Measurements from ENCODE around the gene LHFPL6.

The LHFPL6 gene

DNA sequence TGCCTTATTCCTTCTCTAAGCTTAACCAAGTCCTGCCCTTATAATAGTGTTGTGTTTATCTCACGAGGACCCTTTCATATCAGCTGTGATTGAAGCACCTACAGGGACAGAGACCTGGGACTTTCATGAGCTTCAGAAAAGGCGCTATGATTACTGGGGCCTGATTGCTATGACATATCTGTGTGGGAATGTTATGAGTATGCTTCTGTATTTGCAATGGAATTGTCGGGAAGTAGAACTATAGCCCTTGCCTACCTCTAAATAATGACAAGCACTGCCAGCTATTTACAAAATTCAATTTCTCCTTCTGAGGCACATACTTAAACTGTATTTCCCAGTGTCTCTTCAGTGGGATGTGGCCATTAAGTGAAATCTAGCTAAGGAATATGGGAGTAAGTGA, 191.5 kb downstream of the LHFPL6 start:
- DNase-seq (ENCODE audit: low spot score), result no peak

DNA sequence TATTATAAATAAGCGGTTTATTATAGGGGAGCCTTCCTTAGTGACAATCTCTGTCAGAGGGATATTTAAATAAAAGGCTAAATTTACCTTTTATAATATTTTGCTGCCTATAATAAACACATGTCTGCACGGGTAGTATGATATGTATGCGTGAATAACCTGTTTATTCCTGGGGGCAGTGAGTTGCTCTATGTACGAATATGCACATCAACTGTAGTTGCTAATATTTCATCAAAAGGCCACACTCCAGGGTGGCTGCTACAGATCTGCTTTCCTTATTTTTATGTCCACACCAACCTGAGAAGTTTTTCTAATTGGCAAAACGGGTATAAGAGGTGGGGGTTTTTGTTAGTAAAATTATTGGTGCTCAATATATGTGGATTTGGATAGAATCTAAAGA, 192.0 kb downstream of the LHFPL6 start:
- no peak for DNase-seq (ENCODE audit: low spot score)

DNA sequence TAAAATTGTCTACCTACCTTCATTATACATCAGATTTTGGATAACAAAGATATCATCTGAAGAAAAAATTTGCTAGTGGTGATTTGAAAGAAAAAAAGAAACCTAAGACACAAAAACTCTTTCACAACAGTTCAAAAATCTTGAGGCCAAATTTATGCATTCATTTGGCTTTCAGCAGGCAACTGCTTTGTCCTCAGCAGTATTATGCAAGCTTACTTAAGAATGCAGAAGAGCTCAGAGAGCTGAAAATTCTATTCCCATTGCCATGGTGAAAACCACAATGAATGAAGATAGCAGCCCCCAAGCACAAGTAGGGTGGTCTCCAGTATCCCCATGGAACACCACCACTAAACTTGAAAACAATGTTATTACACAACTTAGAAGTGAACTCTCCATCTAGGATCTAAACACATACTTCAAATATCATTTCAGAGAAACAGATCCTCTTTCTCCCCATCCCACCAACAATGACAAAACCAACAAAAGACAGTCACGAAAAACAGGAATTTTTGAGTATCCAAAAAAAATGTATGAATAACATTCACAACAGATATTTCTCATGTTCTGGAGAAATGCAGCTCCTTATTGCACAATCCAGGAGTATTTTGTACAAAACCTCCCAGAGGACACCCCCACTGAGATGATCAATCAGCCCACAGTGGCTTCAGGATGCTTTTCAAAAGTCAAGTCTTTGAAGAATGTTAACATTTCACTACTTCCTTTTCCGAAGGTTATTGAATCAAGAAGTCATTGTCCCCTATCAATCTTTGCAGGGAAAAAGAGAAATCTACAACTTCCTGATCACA, 192.7 kb downstream of the LHFPL6 start:
- DNase-seq (ENCODE audit: low spot score), result no peak

- no peak for DNase-seq (ENCODE audit: low spot score)
These were observed 194.5 kb downstream of the LHFPL6 start for GRCh38 chr13:39408512-39408911.

DNA sequence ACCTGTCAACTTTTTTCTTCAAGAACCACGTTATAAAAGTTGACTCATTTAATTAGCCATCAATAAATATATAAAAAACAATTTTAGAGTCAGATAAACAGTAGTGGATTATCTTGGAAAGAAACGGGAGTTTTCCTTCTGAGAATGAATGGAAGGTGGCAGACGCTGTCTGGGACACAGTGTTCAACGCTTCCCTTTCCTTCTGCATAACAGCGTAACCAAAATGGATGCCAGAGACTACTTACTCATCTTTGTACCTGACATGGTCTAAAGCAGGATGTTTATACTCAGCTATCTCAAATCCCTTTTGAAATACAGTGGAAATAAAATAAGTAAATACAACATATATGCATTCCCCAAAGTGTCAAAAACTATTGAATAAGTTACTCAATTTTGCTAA, 195.2 kb downstream of the LHFPL6 start:
- no peak for DNase-seq (ENCODE audit: low spot score)

DNA sequence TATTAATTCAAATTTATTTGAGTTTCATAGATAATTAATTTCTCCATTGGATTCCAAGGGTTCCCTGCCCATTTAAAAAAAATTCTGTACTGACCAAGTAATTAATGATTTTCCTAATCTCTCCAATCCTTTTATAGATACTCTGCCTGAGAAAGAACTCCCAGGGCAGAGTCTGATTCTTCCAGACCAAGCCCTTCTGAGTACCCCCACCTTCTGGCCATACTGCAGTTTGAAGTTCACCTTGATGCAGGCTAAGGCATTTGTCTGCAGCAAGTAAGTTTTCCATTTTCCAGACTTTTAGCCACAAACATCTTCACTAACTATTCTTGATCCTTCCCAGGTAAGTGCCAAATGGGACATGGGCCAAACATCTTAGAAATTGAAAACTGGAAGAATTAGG, 195.9 kb downstream of the LHFPL6 start:
- no peak for DNase-seq (ENCODE audit: low spot score)

GRCh38 chr13:39406688-39407087, 196.3 kb downstream of the LHFPL6 start:
- no peak for DNase-seq (ENCODE audit: low spot score)

GRCh38 chr13:39405596-39406205, 197.3 kb downstream of the LHFPL6 start:
- no peak for DNase-seq (ENCODE audit: low spot score)

DNA sequence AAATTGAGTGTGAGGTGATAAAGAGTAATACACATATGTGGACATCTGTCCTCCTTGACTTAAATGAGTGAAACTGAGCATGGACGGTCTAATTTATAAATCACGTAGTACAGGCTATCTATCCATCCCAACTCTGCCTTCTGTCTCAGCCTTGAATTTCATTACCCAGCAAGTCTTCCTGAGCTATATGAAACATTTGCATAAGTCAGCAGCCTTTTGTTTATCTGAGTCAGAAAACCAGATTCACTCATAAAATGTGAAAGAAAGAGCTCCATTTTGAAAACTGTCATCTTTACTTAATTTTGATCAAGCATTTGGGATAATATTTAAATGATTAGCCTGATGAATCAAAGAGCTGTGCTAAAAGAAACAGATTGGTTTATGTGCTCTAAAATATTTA, 197.9 kb downstream of the LHFPL6 start:
- no peak for DNase-seq (ENCODE audit: low spot score)

GRCh38 chr13:39403106-39403505, 199.9 kb downstream of the LHFPL6 start:
- DNase-seq (ENCODE audit: low spot score), result no peak

GRCh38 chr13:39402221-39402970, 200.6 kb downstream of the LHFPL6 start:
- no peak for DNase-seq (ENCODE audit: low spot score)

- peak; percentile 13 for DNase-seq (ENCODE audit: low spot score)
These were observed 201.2 kb downstream of the LHFPL6 start for GRCh38 chr13:39401756-39402155.

DNA sequence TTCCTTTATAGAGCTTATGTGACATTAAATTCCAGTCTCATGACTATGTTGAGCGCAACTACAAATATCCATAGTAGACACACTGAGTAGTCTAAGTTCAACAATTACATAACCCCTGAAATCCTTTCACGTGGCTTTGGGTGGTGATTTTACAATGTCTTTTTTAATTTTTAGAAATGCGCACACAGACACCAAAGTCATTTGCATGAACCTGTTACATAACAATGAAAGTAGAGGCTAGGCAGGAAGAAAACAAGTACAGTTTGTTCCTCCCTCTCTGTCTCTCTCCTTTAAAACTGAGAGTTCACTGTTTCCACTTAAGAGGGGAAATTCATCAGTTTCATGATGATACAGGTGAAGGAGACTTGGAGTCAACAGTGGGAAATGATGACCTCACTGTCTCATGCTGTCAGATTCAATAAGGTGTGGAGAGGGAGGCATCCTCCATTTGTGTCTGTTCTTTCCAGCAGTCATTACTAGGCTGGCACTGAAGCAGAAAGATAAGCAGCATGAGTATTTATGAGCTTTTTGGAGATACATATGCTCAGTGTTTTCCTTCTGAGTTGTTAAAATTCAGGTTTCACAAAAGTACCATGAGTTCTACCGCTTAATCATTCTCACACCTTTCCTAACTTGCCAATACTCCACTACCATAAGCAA, 201.8 kb downstream of the LHFPL6 start:
- DNase-seq (ENCODE audit: low spot score), result peak; percentile 3

GRCh38 chr13:39399102-39399501, 203.9 kb downstream of the LHFPL6 start:
- no peak for DNase-seq (ENCODE audit: low spot score)

DNA sequence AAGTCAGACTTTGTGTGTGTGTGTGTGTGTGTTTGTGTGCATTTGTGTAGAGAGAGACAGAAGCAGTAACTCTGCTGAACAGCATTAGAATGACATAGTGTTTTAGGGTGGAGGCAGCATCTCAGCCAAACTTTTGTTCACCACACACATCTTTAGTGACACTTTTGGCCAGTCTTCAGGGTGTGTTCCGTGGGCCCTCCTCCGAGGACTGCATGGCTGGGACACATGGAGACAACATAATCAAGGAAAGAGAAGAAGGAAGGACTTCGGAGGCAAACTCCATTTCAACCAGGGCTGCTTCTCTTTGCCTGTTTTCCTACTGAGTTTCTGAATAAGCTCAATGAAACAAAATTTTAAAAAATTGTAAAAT, 205.1 kb downstream of the LHFPL6 start:
- DNase-seq (ENCODE audit: low spot score), result no peak

- DNase-seq (ENCODE audit: low spot score), result no peak
These were observed 205.6 kb downstream of the LHFPL6 start for GRCh38 chr13:39397226-39397895.

- no peak for DNase-seq (ENCODE audit: low spot score)
These were observed 208.0 kb downstream of the LHFPL6 start for GRCh38 chr13:39394796-39395678.

- no peak for DNase-seq (ENCODE audit: low spot score)
These were observed 211.2 kb downstream of the LHFPL6 start for GRCh38 chr13:39391761-39392160.

- no peak for DNase-seq (ENCODE audit: low spot score)
These were observed 214.0 kb downstream of the LHFPL6 start for GRCh38 chr13:39389013-39389412.

DNA sequence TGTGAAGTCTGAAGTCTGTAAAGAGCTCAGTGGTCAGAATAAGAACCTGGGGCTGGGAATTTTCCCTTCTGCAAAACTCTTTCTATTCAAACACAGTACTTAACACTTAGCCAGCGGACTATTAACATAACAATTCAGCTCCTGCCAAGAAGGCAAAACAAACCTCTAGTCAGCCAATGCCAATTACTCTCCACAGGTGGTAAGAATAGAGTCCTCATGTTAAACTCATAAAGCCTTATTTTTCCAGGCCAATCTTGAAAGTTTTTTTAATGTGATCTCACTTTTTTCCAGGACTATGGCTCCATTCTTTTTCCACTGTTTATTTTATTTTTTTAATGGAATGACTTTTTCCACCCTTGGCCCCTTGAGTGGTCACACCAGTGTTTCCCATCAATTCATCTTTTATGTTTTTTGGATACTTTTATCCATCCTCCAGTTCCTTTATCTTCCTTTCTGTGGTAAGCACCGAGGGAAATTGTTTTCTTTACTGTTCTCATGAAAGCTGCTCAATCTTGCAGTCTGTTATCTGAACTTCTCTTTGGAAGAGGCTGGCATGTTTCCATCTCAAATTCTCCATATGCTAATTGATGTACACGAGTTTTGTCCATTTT, 217.3 kb downstream of the LHFPL6 start:
- no peak for DNase-seq (ENCODE audit: low spot score)

DNA sequence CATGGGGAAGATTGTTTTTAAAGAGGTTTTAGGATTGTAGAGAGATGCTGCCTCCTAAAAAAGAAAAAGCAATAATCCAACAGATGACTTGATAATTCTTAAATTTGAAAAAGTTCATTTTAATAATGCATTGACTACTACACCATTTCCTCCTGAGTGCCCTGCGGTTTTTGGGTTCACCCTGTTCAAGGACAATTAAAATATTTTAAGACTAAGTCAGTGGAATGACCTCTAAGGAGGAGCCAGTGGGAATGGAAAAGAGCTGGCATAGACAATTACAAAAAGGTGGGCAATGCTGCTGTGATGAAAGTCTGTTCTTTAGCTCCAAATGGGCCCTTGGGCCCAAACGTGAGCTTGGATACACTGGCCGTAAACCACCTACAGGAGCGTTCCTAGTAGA, 217.8 kb downstream of the LHFPL6 start:
- no peak for DNase-seq (ENCODE audit: low spot score)
